Caco-2 (cell line): ENCODE results near the gene SLC18B1. TPM values are rescaled to one million over a fixed set of nuclear protein-coding genes. Genes with fewer than 3 reads are reported as not detected.

Source experiments
- BruUV-seq: library from RNA; stranded (reverse); fragments of 400-500 nt; replicated peaks from 2 replicates; lab custom pipeline; 2021; lab: Mats Ljungman, UMichigan
- CTCF ChIA-PET: fragments of 300-600 bp; sonication (Branson Sonifier 250); formaldehyde crosslinking; loops from one replicate; lab custom pipeline; 2022; ENCODE audit warnings: antibody characterized with exemption; lab: Charles Lee
- POLR2A ChIA-PET: fragments of 300-600 bp; sonication (Branson Sonifier 250); formaldehyde crosslinking; loops from one replicate; lab custom pipeline; 2022; ENCODE audit warnings: antibody characterized with exemption; lab: Charles Lee
- DNase-seq, 2 experiments: peaks; one replicate each; pipeline versions ENCODE4 v3.0.0 to v3.0.0-alpha.2; 2020 to 2022
- H3K27me3 ChIP-seq: replicated peaks from 2 replicates; pipeline ENCODE4 v1.6.0; 2011; ENCODE audit warnings: low read length; ENCODE audit not compliant: control insufficient read depth, insufficient read depth
- H3K36me3 ChIP-seq: 2 replicates; pipeline ENCODE4 v1.5.1; 2011; ENCODE audit warnings: low read length; ENCODE audit not compliant: control insufficient read depth, insufficient read depth
- H3K4me1 ChIP-seq: fragments of 250-450 bp; sonication (Bioruptor Pico); 2 replicates; pipeline ENCODE4 v1.5.1; 2020; ENCODE audit warnings: mild to moderate bottlenecking
- H3K4me3 ChIP-seq: 2 replicates; pipeline ENCODE4 v1.5.1; 2011; ENCODE audit warnings: low read depth, mild to moderate bottlenecking, control low read depth, low read length
- H3K9me3 ChIP-seq: fragments of 250-450 bp; sonication (Bioruptor Pico); 2 replicates; pipeline ENCODE4 v1.5.1; 2020; ENCODE audit warnings: mild to moderate bottlenecking, moderate library complexity
- H3K27ac Mint-ChIP-seq: one replicate; pipeline ENCODE4 v1.8.0; 2022; ENCODE audit warnings: mixed read lengths; ENCODE audit not compliant: unreplicated experiment
- H3K27me3 Mint-ChIP-seq: one replicate; pipeline ENCODE4 v1.8.0; 2022; ENCODE audit warnings: mixed read lengths; ENCODE audit not compliant: insufficient read depth, unreplicated experiment
- H3K36me3 Mint-ChIP-seq: one replicate; pipeline ENCODE4 v1.8.0; 2022; ENCODE audit warnings: mild to moderate bottlenecking, mixed read lengths; ENCODE audit not compliant: insufficient read depth, unreplicated experiment
- H3K4me1 Mint-ChIP-seq: one replicate; pipeline ENCODE4 v1.8.0; 2022; ENCODE audit warnings: low read depth, mixed read lengths; ENCODE audit not compliant: unreplicated experiment
- H3K4me3 Mint-ChIP-seq: one replicate; pipeline ENCODE4 v1.8.0; 2022; ENCODE audit warnings: mild to moderate bottlenecking, moderate library complexity, mixed read lengths; ENCODE audit not compliant: unreplicated experiment
- H3K9me3 Mint-ChIP-seq: one replicate; pipeline ENCODE4 v1.8.0; 2022; ENCODE audit warnings: mixed read lengths; ENCODE audit not compliant: unreplicated experiment
- CTCF ChIP-seq, 2 experiments: fragments of 200-600 bp in 1 of 2; IDR thresholded peaks; 1 replicate in 1 of 2; 2 replicates in 1 of 2; pipeline versions ENCODE4 v1.5.1 to v1.8.0; 2011 to 2022; ENCODE audit warnings: antibody characterized with exemption in 1 of 2, control low read depth in 1 of 2, inconsistent platforms in 1 of 2, low read depth in 1 of 2, low read length in 1 of 2, mild to moderate bottlenecking in 1 of 2, moderate library complexity in 1 of 2; ENCODE audit not compliant: insufficient read depth in 1 of 2, severe bottlenecking in 1 of 2, unreplicated experiment in 1 of 2
- intact Hi-C: fragments of 100-400 bp; cut with micrococcal nuclease; formaldehyde crosslinking; loops from one replicate; pipeline ENCODE4 v1.10.0; 2022; ENCODE audit not compliant: unreplicated experiment
- total RNA-seq: library from RNA; stranded (reverse); gene quantifications from 2 replicates; pipeline ENCODE4 v1.2.3, GENCODE V29; 2022

SLC18B1 gene
- total RNA-seq, 1 experiment from 2014 or later: 7.8 TPM

- no TSS peak for BruUV-seq
- POLR2A ChIA-PET: no interaction called here
Measured at GRCh38 chr6:132749111-132749510, 49.3 kb downstream of the SLC18B1 start.

GRCh38 chr6:132748446-132748845, 50.0 kb downstream of the SLC18B1 start:
- Histone ChIP-seq H3K4me1 (no peaks in the 10 kb centered on the region), H3K36me3 (no peaks in the 10 kb centered on the region), H3K27me3 (no peaks in the 10 kb centered on the region), H3K4me3 (no peak overlapping the region), H3K9me3 (no peaks in the 10 kb centered on the region)
- Mint-ChIP-seq H3K27me3 (no peaks in the 10 kb centered on the region), H3K4me1 (no peaks in the 10 kb centered on the region), H3K27ac (no peak overlapping the region), H3K9me3 (no peaks in the 10 kb centered on the region), H3K4me3 (no peak overlapping the region), H3K36me3 (no peaks in the 10 kb centered on the region)
- intact Hi-C loops: no loop called here
- DNase-seq: no peak
- no TSS peak for BruUV-seq
- ChIA-PET CTCF (no interaction called here), POLR2A (no interaction called here)
- no peak for TF ChIP-seq CTCF (IDR thresholded peaks at IDR 0.05; ENCODE audit: insufficient read depth in 1 of 2, low read depth in 1 of 2, low read length in 1 of 2, severe bottlenecking in 1 of 2, unreplicated experiment in 1 of 2)

More at GRCh38 chr6:132749111-132749510, 49.3 kb downstream of the SLC18B1 start:
- H3K36me3 ChIP-seq: no peaks in the 10 kb centered on the region
- no peak for DNase-seq
- Mint-ChIP-seq H3K36me3 (no peaks in the 10 kb centered on the region), H3K27me3 (no peaks in the 10 kb centered on the region), H3K4me3 (no peak overlapping the region), H3K9me3 (no peaks in the 10 kb centered on the region), H3K4me1 (no peaks in the 10 kb centered on the region), H3K27ac (no peak overlapping the region)
- no peaks in the 10 kb centered on the region for H3K4me1 ChIP-seq
- H3K4me3 ChIP-seq: no peak overlapping the region
- CTCF ChIA-PET: no interaction called here
- no peaks in the 10 kb centered on the region for H3K27me3 ChIP-seq
- intact Hi-C loops: no loop called here
- TF ChIP-seq CTCF (IDR thresholded peaks at IDR 0.05; ENCODE audit: insufficient read depth in 1 of 2, low read depth in 1 of 2, low read length in 1 of 2, severe bottlenecking in 1 of 2, unreplicated experiment in 1 of 2): no peak
- no peaks in the 10 kb centered on the region for H3K9me3 ChIP-seq

GRCh38 chr6:132746048-132746447, 52.4 kb downstream of the SLC18B1 start:
- CTCF ChIA-PET: no interaction called here
- no peak overlapping the region for H3K4me3 ChIP-seq
- no peak for DNase-seq
- TF ChIP-seq CTCF (IDR thresholded peaks at IDR 0.05; ENCODE audit: insufficient read depth in 1 of 2, low read depth in 1 of 2, low read length in 1 of 2, severe bottlenecking in 1 of 2, unreplicated experiment in 1 of 2): no peak
- Mint-ChIP-seq H3K27ac (no peak overlapping the region), H3K9me3 (no peaks in the 10 kb centered on the region), H3K36me3 (no peaks in the 10 kb centered on the region), H3K27me3 (no peaks in the 10 kb centered on the region), H3K4me1 (no peaks in the 10 kb centered on the region), H3K4me3 (no peak overlapping the region)
- H3K27me3 ChIP-seq: no peaks in the 10 kb centered on the region
- no peaks in the 10 kb centered on the region for H3K9me3 ChIP-seq
- no peaks in the 10 kb centered on the region for H3K4me1 ChIP-seq
- POLR2A ChIA-PET: no interaction called here
- H3K36me3 ChIP-seq: no peaks in the 10 kb centered on the region
- intact Hi-C loops: no loop called here
- BruUV-seq: no TSS peak
